Measurements from ENCODE around the gene IRF4. TPM values are rescaled to one million over a fixed set of nuclear protein-coding genes. Genes with fewer than 3 reads are reported as not detected.

IRF4 gene
- total RNA-seq, 1 experiment from 2014 or later = not detected

DNA sequence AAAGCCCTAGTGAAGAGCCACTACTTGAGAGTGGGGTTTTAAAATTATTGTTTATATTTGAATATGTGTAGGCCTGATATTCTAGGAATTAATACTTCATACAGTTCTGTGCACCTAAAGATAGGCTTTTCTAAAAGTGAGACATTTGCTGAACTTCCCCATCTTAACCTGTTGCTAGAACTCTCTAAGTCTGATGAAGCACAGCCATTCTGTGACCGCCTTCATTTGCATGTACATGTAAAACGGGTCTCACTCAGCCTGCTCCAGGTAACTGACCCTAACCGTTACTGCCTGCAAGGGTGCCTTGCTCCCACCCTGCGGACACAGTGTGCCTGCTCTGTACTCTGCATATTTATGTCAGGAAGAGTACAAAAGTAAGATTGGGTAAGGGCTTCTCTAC, 44.3 kb upstream of the IRF4 start:
- peaks cover 2% of the 10 kb centered on the region for H3K9me3 Mint-ChIP-seq (ENCODE audit: low read depth, unreplicated experiment)
- DNase-seq = no peak
- H3K27ac Mint-ChIP-seq (ENCODE audit: unreplicated experiment) = no peak overlapping the region
- TF ChIP-seq, protein P1, sequence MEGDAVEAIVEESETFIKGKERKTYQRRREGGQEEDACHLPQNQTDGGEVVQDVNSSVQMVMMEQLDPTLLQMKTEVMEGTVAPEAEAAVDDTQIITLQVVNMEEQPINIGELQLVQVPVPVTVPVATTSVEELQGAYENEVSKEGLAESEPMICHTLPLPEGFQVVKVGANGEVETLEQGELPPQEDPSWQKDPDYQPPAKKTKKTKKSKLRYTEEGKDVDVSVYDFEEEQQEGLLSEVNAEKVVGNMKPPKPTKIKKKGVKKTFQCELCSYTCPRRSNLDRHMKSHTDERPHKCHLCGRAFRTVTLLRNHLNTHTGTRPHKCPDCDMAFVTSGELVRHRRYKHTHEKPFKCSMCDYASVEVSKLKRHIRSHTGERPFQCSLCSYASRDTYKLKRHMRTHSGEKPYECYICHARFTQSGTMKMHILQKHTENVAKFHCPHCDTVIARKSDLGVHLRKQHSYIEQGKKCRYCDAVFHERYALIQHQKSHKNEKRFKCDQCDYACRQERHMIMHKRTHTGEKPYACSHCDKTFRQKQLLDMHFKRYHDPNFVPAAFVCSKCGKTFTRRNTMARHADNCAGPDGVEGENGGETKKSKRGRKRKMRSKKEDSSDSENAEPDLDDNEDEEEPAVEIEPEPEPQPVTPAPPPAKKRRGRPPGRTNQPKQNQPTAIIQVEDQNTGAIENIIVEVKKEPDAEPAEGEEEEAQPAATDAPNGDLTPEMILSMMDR (IDR thresholded peaks at IDR 0.05; ENCODE audit: unreplicated experiment) = no peak
- H3K27me3 Mint-ChIP-seq (ENCODE audit: unreplicated experiment) = no peaks in the 10 kb centered on the region
- H3K4me3 Mint-ChIP-seq (ENCODE audit: low read depth, unreplicated experiment) = no peak overlapping the region
- no peaks in the 10 kb centered on the region for H3K4me1 Mint-ChIP-seq (ENCODE audit: low read depth, unreplicated experiment)
- no peaks in the 10 kb centered on the region for H3K36me3 Mint-ChIP-seq (ENCODE audit: insufficient read depth, unreplicated experiment)
- BruUV-seq (replicated peaks) = no TSS peak
- intact Hi-C loops (cut with micrococcal nuclease; ENCODE audit: unreplicated experiment) = no loop called here
- CTCF ChIA-PET = no interaction called here

DNA sequence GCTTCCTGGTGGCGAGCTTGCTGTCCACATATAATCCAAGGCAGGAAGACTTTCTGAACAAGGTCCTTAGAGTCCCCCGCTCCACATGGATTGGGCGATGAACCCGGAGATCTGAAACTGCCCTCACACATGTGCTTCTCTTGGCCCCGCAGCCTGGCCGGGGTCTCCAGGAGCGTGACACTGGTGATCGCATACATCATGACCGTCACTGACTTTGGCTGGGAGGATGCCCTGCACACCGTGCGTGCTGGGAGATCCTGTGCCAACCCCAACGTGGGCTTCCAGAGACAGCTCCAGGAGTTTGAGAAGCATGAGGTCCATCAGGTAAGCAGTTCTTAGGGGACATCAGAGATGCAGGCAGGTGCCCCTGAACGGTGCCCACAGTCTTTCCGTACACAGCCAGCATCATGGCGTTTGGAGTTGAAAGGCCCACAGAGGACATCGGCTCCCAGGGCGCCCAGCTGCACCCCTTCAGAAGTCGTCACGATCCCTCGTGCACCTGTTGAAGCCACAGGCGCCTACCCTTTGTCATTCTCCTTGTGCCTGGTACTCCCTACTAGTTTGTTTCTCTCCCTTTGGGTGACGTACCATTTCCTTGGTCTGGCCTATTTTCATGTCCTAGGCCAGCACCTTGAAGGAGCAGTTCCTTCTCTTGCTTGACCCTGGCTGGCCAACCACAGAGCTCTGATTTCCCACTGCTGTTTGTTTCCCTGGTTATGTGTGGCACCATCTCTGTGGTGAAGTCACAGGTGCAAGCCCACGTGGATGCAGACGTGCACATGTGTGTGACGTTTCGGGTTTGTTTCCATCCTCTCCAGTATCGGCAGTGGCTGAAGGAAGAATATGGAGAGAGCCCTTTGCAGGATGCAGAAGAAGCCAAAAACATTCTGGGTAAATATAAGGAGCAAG, 43.3 kb upstream of the IRF4 start:
- no TSS peak for BruUV-seq (replicated peaks)
- H3K9me3 Mint-ChIP-seq (ENCODE audit: low read depth, unreplicated experiment) = peaks cover 5% of the 10 kb centered on the region
- H3K27ac Mint-ChIP-seq (ENCODE audit: unreplicated experiment) = no peak overlapping the region
- no peaks in the 10 kb centered on the region for H3K27me3 Mint-ChIP-seq (ENCODE audit: unreplicated experiment)
- no peak for DNase-seq
- H3K4me3 Mint-ChIP-seq (ENCODE audit: low read depth, unreplicated experiment) = no peak overlapping the region
- CTCF ChIA-PET = no interaction called here
- H3K36me3 Mint-ChIP-seq (ENCODE audit: insufficient read depth, unreplicated experiment) = no peaks in the 10 kb centered on the region
- TF ChIP-seq, protein P1 (IDR thresholded peaks at IDR 0.05; ENCODE audit: unreplicated experiment) = no peak
- intact Hi-C loops (cut with micrococcal nuclease; ENCODE audit: unreplicated experiment) = no loop called here
- H3K4me1 Mint-ChIP-seq (ENCODE audit: low read depth, unreplicated experiment) = no peaks in the 10 kb centered on the region

DNA sequence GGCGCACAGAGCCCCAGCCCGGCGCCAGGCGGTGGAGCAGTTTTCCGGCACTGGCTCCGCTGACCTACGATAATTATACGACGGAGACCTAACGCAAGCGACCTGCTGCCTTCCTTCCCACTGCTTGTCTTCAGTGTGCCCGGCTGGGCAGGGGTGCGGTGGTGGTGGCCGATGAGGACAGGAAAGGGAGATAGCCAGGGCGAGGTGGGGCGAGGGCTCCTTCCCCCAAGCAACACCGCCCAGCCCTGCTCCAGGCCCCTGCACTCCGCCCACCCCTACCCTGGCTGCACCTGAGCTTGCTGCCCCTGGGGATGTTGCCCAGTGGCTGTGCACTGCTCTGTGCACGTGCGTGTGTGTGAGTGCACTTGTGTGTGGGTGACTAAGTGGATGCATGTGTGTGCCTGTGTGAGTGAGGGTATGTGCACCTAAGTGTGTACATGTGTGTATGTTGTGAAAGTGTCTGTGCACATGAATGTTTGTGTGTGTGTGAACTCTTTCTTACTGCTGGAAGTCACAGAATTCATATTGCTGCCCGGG, 42.6 kb upstream of the IRF4 start:
- H3K9me3 Mint-ChIP-seq (ENCODE audit: low read depth, unreplicated experiment) = peaks cover 7% of the 10 kb centered on the region
- TF ChIP-seq, protein P1 (IDR thresholded peaks at IDR 0.05; ENCODE audit: unreplicated experiment) = no peak
- no peaks in the 10 kb centered on the region for H3K27me3 Mint-ChIP-seq (ENCODE audit: unreplicated experiment)
- no peak for DNase-seq
- BruUV-seq (replicated peaks) = no TSS peak
- intact Hi-C loops (cut with micrococcal nuclease; ENCODE audit: unreplicated experiment) = no loop called here
- no peak overlapping the region for H3K4me3 Mint-ChIP-seq (ENCODE audit: low read depth, unreplicated experiment)
- no peaks in the 10 kb centered on the region for H3K36me3 Mint-ChIP-seq (ENCODE audit: insufficient read depth, unreplicated experiment)
- no peak overlapping the region for H3K27ac Mint-ChIP-seq (ENCODE audit: unreplicated experiment)
- H3K4me1 Mint-ChIP-seq (ENCODE audit: low read depth, unreplicated experiment) = no peaks in the 10 kb centered on the region
- CTCF ChIA-PET = no interaction called here

DNA sequence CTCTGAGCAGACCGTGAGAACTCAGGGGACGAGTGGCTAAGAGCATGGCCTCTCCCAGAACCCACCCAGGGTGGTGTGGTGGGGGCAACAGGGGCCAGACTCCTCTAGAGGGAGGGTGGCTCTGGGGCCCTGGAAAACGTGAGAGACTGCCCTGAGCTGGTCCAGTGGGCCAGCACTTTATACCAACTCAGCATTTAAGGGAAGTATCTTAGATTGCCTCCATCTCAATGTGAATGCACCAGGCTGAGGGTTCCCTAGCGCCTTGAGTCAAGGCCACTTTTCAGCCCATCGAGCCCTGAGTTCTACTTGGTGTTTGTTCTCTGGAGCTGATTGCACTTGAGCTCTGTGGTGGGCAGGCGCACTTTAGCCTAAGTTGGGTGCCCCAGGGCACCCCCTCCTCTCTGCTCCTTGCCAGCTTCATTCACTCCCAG, 42.0 kb upstream of the IRF4 start:
- H3K9me3 Mint-ChIP-seq (ENCODE audit: low read depth, unreplicated experiment) = peaks cover 6% of the 10 kb centered on the region
- no peak overlapping the region for H3K4me3 Mint-ChIP-seq (ENCODE audit: low read depth, unreplicated experiment)
- CTCF ChIA-PET = interaction anchor here (0.5 kb wide), 1 partner anchor 54 kb away, joined by 3 read pairs; no protein-coding TSS in a partner anchor
- no peaks in the 10 kb centered on the region for H3K27me3 Mint-ChIP-seq (ENCODE audit: unreplicated experiment)
- intact Hi-C loops (cut with micrococcal nuclease; ENCODE audit: unreplicated experiment) = no loop called here
- H3K4me1 Mint-ChIP-seq (ENCODE audit: low read depth, unreplicated experiment) = no peaks in the 10 kb centered on the region
- BruUV-seq (replicated peaks) = no TSS peak
- H3K27ac Mint-ChIP-seq (ENCODE audit: unreplicated experiment) = no peak overlapping the region
- H3K36me3 Mint-ChIP-seq (ENCODE audit: insufficient read depth, unreplicated experiment) = no peaks in the 10 kb centered on the region
- TF ChIP-seq, protein P1 (IDR thresholded peaks at IDR 0.05; ENCODE audit: unreplicated experiment) = no peak
- DNase-seq = no peak

Data from Calu3 (cell line).